Psoas muscle (tissue), 8 donors: ENCODE measurements around the gene TMTC2. TPM values are rescaled to one million over a fixed set of nuclear protein-coding genes. Genes with fewer than 3 reads are reported as not detected.

Experiments
- ATAC-seq, 4 donors: fragments of 200-7000 bp; cut with Tn5 transposase; one replicate each; pipeline ENCODE4 v1.9.1; 2020; ENCODE audit warnings: moderate library complexity in 3 of 4, mild to moderate bottlenecking in 2 of 4
- DNase-seq, 2 donors: peaks; one replicate each; pipeline ENCODE4 v3.0.0-alpha.2; 2020
- H3K27ac ChIP-seq: fragments of 200-600 bp; one replicate; pipeline ENCODE4 v1.8.0; 2022
- H3K27me3 ChIP-seq, 3 donors: fragments of 200-600 bp in 1 of 3; one replicate each; pipeline versions ENCODE4 v1.6.1 to v1.8.0; 2013 to 2022; ENCODE audit warnings: low read length in 2 of 3, mild to moderate bottlenecking in 2 of 3, moderate library complexity in 1 of 3; ENCODE audit not compliant: insufficient read depth in 3 of 3
- H3K36me3 ChIP-seq, 2 donors: fragments of 200-600 bp in 1 of 2; one replicate each; pipeline versions ENCODE4 v1.6.1 to v1.8.0; 2013 to 2022; ENCODE audit warnings: low read depth in 1 of 2, mild to moderate bottlenecking in 1 of 2, moderate library complexity in 1 of 2; ENCODE audit not compliant: insufficient read depth in 1 of 2
- H3K4me1 ChIP-seq: fragments of 200-600 bp; one replicate; pipeline ENCODE4 v1.8.0; 2022
- H3K4me3 ChIP-seq: fragments of 200-600 bp; one replicate; pipeline ENCODE4 v1.8.0; 2022; ENCODE audit warnings: mild to moderate bottlenecking
- H3K9me3 ChIP-seq: fragments of 200-600 bp; one replicate; pipeline ENCODE4 v1.8.0; 2022
- CTCF ChIP-seq: fragments of 200-600 bp; IDR thresholded peaks from one replicate; pipeline ENCODE4 v1.8.0; 2022; ENCODE audit warnings: antibody characterized with exemption
- WGBS, 3 donors: extraction: QIAGEN DNeasy Blood & Tissue Kit; methylation state at CpG; one replicate each; pipeline versions ENCODE4 v1.1.6 to v1.1.7; 2013; 5-methylcytosine and 5-hydroxymethylcytosine counted together
- intact Hi-C, 2 donors: fragments of 100-400 bp; cut with DNase I; formaldehyde crosslinking; loops; one replicate each; pipeline versions ENCODE4 v1.11.0 to v1.14.2; 2022
- polyA plus RNA-seq, 3 donors: library from polyadenylated mRNA; stranded (reverse); fragments of 200-250 nt; gene quantifications; one replicate each; pipeline ENCODE4 v1.2.3, GENCODE V29; 2013
- total RNA-seq, 4 donors: library from RNA; stranded (reverse); fragmentation: NEBNext Ultra II Directional in 2 of 4; extraction: Animal tissue kit (Norgen Biotek cat#: 25700) in 2 of 4; gene quantifications; one replicate each; pipeline versions ENCODE4 v1.2.1 to v1.2.4, GENCODE V29; 2021 to 2023
- donor health status: healthy with polysubstance abuse.
- donor health status: DM: no; HTN: no; CAD: no; lungs with moderate emphysema.
- donor health status: Bipolar disorder and iron deficiency.
- donor health status: healthy.
- donor health status: DM: yes; HTN: yes; CAD: no.
- donor health status: DM: no; HTN: no; CAD: no.
- donor health status: DM: no; HTN: no; CAD: no.
- donor health status: DM: yes; HTN: yes; CAD: no.

The TMTC2 gene
- total and polyA plus RNA-seq, 7 donors: 0.85 to 2.7 (median 1.8) TPM

- intact Hi-C loops: no loop called here
- Histone ChIP-seq H3K4me3 (no peak overlapping the region), H3K9me3 (no peaks in the 10 kb centered on the region), H3K27ac (no peak overlapping the region), H3K4me1 (no peaks in the 10 kb centered on the region), H3K36me3 (no peaks in the 10 kb centered on the region), H3K27me3 (no peaks in the 10 kb centered on the region)
- 69 to 85% (median 76%) methylated on average over 4 of the region's 4 CpGs for WGBS, 3 donors
- no peak for ATAC-seq
- no peak for TF ChIP-seq CTCF
- no peak for DNase-seq
Observed at GRCh38 chr12:83083616-83084015, 396.9 kb downstream of the TMTC2 start.

- DNase-seq: no peak
- no peak for TF ChIP-seq CTCF
- H3K4me3 ChIP-seq: no peak overlapping the region
- H3K9me3 ChIP-seq: no peaks in the 10 kb centered on the region
- H3K27ac ChIP-seq: no peak overlapping the region
- H3K36me3 ChIP-seq: no peaks in the 10 kb centered on the region
- ATAC-seq: no peak
- H3K27me3 ChIP-seq: no peaks in the 10 kb centered on the region
- no peaks in the 10 kb centered on the region for H3K4me1 ChIP-seq
- WGBS, 3 donors: 70 to 74% (median 72%) methylated on average over 3 of the region's 3 CpGs
- intact Hi-C loops: no loop called here
Observed at GRCh38 chr12:83084516-83085234, 398.0 kb downstream of the TMTC2 start.

- no peaks in the 10 kb centered on the region for H3K36me3 ChIP-seq
- H3K27me3 ChIP-seq: no peaks in the 10 kb centered on the region
- no peak for DNase-seq
- WGBS, 3 donors: 96 to 99% (median 97%) methylated on average over 10 of the region's 10 CpGs
- no peaks in the 10 kb centered on the region for H3K4me1 ChIP-seq
- no peak overlapping the region for H3K4me3 ChIP-seq
- no peaks in the 10 kb centered on the region for H3K9me3 ChIP-seq
- intact Hi-C loops: no loop called here
- no peak overlapping the region for H3K27ac ChIP-seq
- no peak for ATAC-seq
- no peak for TF ChIP-seq CTCF
Observed at GRCh38 chr12:83086023-83086422, 399.3 kb downstream of the TMTC2 start.

GRCh38 chr12:83089575-83089974 lies 402.9 kb downstream of the TMTC2 start:
- ATAC-seq: no peak
- 96 to 99% (median 97%) methylated on average over 2 of the region's 2 CpGs for WGBS, 3 donors

More at GRCh38 chr12:83089575-83089974, 402.9 kb downstream of the TMTC2 start:
- intact Hi-C loops: no loop called here
- no peaks in the 10 kb centered on the region for H3K9me3 ChIP-seq
- H3K27me3 ChIP-seq: no peaks in the 10 kb centered on the region
- no peaks in the 10 kb centered on the region for H3K36me3 ChIP-seq
- DNase-seq: no peak
- TF ChIP-seq CTCF: no peak
- H3K27ac ChIP-seq: no peak overlapping the region
- no peaks in the 10 kb centered on the region for H3K4me1 ChIP-seq
- H3K4me3 ChIP-seq: no peak overlapping the region
